ENCODE measurements around the gene ARID1B. TPM values are rescaled to one million over a fixed set of nuclear protein-coding genes. Genes with fewer than 3 reads are reported as not detected.

The ARID1B gene
- total RNA-seq, 1 donor from 2014 or later: 155 TPM

GRCh38 chr6:157248264-157248663 is 471.1 kb downstream of the ARID1B start:
- Mint-ChIP-seq H3K4me3 (no peak overlapping the region), H3K36me3 (peaks cover 2% of the 10 kb centered on the region)
- TF ChIP-seq CTCF (IDR thresholded peaks at IDR 0.05; ENCODE audit: unreplicated experiment): no peak

GRCh38 chr6:157249826-157250225 is 472.6 kb downstream of the ARID1B start:
- TF ChIP-seq CTCF (IDR thresholded peaks at IDR 0.05; ENCODE audit: unreplicated experiment): no peak
- Mint-ChIP-seq H3K36me3 (peaks cover 2% of the 10 kb centered on the region), H3K9me3 (peaks cover 8% of the 10 kb centered on the region), H3K27ac (no peak overlapping the region), H3K4me1 (peaks cover 27% of the 10 kb centered on the region), H3K27me3 (ENCODE audit: low read depth) (no peaks in the 10 kb centered on the region), H3K4me3 (no peak overlapping the region)
- DNase-seq (ENCODE audit: low spot score in 2 of 2, unreplicated experiment in 2 of 2): no peak

More at GRCh38 chr6:157248264-157248663, 471.1 kb downstream of the ARID1B start:
- no peaks in the 10 kb centered on the region for H3K27me3 Mint-ChIP-seq (ENCODE audit: low read depth)
- H3K9me3 Mint-ChIP-seq: peaks cover 8% of the 10 kb centered on the region
- DNase-seq (ENCODE audit: low spot score in 2 of 2, unreplicated experiment in 2 of 2): no peak
- H3K27ac Mint-ChIP-seq: no peak overlapping the region
- H3K4me1 Mint-ChIP-seq: peaks cover 25% of the 10 kb centered on the region

GRCh38 chr6:157251586-157252247 is 474.5 kb downstream of the ARID1B start:
- H3K27ac Mint-ChIP-seq: no peak overlapping the region
- H3K4me3 Mint-ChIP-seq: no peak overlapping the region
- H3K36me3 Mint-ChIP-seq: peaks cover 2% of the 10 kb centered on the region
- peaks cover 8% of the 10 kb centered on the region for H3K9me3 Mint-ChIP-seq
- no peaks in the 10 kb centered on the region for H3K27me3 Mint-ChIP-seq (ENCODE audit: low read depth)
- no peak for TF ChIP-seq CTCF (IDR thresholded peaks at IDR 0.05; ENCODE audit: unreplicated experiment)
- no peak for DNase-seq (ENCODE audit: low spot score in 2 of 2, unreplicated experiment in 2 of 2)
- H3K4me1 Mint-ChIP-seq: peaks cover 23% of the 10 kb centered on the region

GRCh38 chr6:157253017-157253416 is 475.8 kb downstream of the ARID1B start:
- H3K27me3 Mint-ChIP-seq (ENCODE audit: low read depth): peaks cover 3% of the 10 kb centered on the region
- H3K27ac Mint-ChIP-seq: no peak overlapping the region
- DNase-seq (ENCODE audit: low spot score in 2 of 2, unreplicated experiment in 2 of 2): no peak
- peaks cover 8% of the 10 kb centered on the region for H3K9me3 Mint-ChIP-seq
- H3K4me3 Mint-ChIP-seq: no peak overlapping the region
- peaks cover 24% of the 10 kb centered on the region for H3K4me1 Mint-ChIP-seq
- no peak for TF ChIP-seq CTCF (IDR thresholded peaks at IDR 0.05; ENCODE audit: unreplicated experiment)
- H3K36me3 Mint-ChIP-seq: peaks cover 2% of the 10 kb centered on the region

GRCh38 chr6:157253699-157254098 is 476.5 kb downstream of the ARID1B start:
- no peaks in the 10 kb centered on the region for H3K36me3 Mint-ChIP-seq
- H3K27me3 Mint-ChIP-seq (ENCODE audit: low read depth): peaks cover 3% of the 10 kb centered on the region
- no peak for DNase-seq (ENCODE audit: low spot score in 2 of 2, unreplicated experiment in 2 of 2)
- H3K4me1 Mint-ChIP-seq: peaks cover 24% of the 10 kb centered on the region
- peaks cover 2% of the 10 kb centered on the region for H3K9me3 Mint-ChIP-seq
- TF ChIP-seq CTCF (IDR thresholded peaks at IDR 0.05; ENCODE audit: unreplicated experiment): no peak
- no peak overlapping the region for H3K27ac Mint-ChIP-seq
- no peak overlapping the region for H3K4me3 Mint-ChIP-seq
